Activated gamma-delta T cell treated with Interleukin-2 at 50 U/mL for 16 hours (primary cell): ENCODE results near the gene ISM1.

Experiments
- DNase-seq: peaks from one replicate; pipeline ENCODE4 v3.0.0-alpha.2; 2020

ISM1 gene

DNA sequence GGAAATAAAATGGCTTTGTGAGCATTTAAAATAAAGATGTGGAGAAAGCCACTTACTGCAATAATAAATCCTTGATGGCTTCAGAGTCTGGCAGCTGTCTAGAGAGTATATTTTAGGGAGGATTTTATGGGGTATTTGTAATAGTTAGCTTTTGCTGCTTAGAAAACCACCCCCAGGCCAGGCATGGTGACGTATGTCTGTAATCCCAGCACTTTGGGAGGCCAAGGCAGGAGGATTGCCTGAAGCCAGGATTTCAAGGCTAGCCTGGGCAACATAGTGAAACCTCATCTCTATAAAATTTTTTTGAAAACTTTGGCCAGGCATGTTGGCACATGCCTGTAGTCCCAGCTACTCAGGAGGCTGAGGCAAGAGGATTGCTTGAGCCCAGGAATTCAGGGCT is 63.8 kb downstream of the ISM1 start:
- DNase-seq = no peak

DNA sequence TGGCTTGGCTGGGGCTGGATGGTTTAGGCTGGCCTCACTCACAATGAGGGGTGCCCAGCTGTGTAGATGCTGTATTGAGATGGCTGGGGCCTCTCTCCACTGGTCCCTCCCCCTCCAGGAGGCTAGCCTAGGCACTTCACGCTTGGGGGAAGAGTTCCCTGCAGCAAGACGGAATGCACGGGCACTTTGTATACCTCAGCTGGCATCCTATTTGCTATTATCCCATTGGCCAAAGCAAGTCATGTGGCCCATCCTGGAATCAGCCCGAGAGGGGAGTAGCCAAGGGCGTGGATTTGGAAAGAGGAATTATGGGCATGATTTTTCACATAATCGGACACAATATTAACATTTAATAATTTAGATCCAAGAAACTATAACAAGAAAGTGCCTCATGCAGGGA is 64.3 kb downstream of the ISM1 start:
- DNase-seq = no peak

DNA sequence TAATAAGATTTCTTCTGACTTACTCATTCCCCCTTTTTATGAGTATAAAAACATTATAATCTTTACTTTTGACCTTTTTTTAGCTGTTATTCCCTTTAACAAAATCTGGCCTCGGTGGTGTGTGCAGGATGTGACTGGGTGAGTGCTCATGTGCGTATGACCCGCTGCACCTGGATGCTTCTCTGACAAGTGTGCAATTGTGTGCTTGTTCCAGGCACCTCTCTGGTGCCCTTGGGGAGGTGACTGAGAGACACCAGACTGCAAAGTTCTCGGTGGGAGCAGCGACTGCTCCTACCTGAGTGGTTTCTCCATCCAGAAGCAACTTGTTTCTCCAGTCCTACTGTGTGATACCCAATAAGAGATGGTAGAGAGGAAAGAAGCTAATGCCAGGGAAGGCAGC is 65.0 kb downstream of the ISM1 start:
- no peak for DNase-seq

DNA sequence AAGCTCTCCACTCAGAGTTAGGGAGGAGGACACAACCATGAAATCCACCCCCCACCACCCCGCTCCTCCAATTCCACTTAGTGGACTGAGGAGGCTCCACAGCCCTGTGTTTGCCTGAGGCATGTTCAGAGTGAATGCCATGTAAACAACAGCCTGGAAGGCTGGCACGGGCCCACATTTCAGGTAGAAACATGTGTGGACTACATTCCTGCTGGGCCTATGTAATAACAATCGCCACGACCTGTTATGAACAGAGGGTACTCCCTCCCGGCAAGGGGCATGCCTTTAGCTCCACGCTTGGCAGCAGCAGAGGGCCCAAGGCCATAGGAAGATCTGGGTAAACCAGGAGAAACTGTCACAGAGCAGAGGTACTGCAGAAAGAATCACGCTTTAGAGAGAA is 65.5 kb downstream of the ISM1 start:
- no peak for DNase-seq

DNA sequence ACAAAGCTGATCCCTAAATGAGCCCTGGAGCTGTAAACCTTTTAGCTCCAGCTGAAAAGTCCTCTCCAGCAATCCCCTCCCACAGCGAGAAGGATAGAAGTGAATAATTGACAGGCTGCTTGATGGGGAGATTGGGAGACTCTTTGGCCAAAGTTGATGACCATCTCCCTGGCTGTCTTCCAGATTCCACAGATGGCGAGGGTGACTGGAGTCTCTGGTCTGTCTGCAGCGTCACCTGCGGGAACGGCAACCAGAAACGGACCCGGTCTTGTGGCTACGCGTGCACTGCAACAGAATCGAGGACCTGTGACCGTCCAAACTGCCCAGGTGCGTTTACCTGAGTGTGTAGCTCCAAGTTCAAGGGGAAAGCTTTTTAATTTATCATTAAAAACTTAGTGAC is 67.3 kb downstream of the ISM1 start:
- DNase-seq = no peak

DNA sequence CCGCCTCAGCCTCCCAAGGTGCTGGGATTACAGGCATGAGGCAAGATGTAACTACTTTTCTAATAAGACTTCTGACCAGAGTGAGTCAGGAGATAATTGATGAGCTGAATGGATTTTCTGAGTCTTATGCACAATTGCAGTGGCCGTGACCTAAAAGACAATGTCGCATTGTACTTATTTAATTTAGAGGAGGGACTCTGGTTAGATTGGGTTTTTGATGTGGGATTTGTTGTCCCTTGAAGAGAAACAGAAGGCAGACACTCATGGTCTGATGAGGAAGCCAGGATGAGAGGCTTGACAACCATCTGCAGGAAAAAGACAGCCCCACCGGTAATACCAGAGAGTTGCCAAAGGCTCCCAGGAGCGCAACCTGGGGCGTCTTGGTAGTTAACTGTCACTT is 68.0 kb downstream of the ISM1 start:
- no peak for DNase-seq

DNA sequence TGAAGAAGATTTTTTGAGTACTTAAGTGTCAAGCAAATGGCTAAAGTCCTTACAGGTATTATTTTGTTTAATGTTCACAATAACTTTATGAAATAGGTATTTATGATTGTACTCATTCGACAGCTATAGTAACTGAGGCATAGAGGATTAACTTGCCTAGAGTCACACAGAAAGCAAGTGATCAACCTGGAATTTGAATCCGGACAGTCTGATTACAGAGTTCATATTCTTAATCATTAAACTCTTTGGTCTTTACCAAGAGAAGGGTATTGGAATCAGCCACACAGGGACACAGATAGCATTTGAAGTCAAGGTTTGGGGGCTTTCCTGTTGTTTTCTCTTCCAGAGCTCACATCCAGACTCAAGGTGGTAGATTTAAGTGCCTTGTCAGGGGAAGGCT is 69.7 kb downstream of the ISM1 start:
- no peak for DNase-seq

DNA sequence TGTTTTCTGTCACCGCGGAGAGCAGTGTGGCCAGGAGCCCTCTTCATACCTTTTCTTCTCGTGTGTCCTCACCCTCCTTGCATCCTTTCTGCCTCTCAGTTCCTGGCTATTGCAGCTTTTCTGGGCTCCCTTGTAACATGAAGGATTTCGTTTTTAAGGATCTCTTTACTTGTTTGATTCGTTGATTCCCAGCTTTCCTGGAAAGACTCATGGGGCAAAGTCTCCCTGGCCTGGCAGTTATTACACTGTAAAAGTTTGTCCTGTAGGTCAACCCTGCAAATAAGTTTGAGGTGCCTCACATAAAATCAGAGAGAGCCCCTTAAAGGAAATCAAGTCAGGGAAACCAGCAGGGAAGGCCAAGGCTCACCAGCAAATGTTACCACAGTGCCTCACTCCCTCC is 70.1 kb downstream of the ISM1 start:
- DNase-seq = no peak

DNA sequence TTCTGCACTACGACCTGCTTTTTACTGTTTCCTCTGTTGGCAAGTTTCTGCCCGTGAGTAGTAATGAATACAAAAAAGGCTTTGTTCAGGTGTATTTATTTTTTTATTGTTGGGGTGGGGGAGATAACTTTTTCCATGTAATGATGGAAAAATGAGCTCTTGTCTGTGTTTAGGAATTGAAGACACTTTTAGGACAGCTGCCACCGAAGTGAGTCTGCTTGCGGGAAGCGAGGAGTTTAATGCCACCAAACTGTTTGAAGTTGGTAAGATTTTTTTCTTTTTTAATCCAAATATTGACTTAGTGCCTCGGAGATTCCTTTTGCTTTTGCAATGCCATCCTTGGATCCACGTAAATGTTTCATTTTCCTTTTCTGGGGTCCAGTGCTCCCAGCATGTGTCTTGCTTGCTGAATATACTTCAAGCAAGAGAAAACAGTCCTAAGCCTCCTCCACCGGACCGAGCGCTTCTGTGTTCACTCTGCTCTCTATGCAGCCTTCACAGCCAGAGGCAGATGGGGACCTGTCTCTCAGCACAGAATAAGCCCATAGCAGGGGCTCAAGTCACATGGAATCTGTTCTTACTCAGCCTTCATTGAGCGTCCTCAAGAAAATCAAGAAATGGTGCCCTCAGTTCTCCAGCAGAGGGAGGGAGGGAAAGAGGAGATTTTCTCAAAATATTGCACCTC is 71.3 kb downstream of the ISM1 start:
- DNase-seq = no peak

DNA sequence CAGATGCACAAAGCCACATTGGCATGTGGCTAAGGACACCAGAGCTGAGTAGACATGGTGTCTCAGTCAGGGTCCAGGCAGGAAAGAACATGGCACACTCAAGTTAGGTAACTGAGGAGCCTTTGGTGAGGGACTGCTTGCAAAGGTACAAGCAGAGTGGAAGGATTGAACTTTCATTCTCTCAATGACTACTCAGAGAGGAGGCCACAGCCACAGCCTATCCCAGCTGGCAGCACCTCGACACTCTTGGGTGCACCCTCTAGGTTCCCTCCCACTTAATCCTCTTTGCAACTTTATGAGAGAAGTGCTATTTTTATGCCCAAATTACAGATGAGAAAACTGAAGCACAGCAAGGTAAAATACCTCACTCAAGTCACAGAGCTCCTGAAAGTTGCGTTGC is 73.4 kb downstream of the ISM1 start:
- DNase-seq = no peak

DNA sequence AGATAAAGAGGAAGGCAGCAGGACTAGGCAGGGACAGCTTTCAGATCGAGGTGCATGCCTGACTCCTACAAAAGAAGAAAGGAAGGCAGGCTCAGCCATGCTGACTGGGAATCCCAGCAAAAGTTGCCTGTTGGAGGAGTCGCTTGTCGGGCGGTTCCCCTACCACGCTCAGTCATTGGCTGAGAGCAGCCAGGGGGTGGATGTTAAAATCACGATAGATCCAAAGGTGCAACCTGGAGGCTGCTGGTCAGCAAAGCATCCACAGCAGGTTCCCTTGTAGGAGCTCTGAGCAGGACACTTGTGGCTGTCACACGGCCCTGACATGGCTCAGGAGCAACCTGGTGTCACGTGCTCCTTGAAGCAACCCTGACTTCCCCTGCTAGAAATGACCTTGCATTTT is 74.6 kb downstream of the ISM1 start:
- no peak for DNase-seq

DNA sequence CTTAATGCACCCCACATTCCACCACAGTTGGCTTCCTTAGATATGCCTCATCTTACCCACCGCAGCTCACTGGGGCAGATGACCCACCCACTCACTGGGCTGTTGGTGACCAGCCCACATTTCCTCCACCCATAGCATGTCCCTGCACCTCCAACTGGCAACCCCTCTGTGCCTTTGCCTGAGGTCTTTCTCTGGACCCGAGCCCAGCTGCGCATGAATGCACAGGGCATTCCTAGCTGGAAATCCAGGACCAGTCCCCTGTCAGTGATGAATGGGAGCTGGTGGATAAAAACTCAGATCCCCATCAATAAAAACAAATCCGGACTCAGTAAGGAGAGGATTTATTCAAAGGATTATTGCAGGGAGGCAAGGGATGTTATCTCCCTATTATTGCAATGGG is 75.0 kb downstream of the ISM1 start:
- no peak for DNase-seq

DNA sequence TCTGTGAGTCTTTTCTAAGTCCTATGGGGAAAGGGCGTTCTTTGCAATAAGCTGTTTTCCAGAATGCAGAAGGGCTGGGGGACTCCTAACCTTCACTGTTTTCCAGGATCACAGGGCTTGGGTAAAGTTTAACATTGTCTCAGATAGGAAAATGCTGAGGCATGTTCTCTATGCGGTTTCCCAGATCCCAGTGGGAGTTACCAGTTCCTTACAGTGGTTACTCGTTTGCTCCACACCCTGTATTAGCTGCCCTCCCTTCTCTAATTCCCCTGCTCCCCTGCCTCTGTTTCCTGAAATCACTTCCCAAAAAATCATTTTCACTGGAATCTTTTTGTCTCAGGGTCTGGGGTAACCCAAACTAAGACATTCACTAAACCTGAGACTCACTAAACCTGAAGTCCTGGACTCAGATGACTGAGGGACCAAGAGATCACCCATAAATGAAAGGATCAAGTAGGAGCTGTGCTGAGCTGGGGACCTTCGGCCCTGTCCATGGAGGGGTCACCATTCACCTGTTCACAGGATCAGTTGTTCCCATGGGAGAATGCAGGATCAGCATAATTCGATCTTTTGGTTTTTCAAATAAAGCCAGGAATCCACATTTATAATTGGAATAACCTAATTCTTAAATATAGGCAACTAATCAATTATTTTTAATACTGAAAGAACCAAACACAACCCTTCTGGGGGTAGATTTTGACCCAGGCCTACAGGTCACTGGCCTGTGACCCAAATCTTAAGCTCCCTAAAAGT is 76.2 kb downstream of the ISM1 start:
- DNase-seq = no peak

DNA sequence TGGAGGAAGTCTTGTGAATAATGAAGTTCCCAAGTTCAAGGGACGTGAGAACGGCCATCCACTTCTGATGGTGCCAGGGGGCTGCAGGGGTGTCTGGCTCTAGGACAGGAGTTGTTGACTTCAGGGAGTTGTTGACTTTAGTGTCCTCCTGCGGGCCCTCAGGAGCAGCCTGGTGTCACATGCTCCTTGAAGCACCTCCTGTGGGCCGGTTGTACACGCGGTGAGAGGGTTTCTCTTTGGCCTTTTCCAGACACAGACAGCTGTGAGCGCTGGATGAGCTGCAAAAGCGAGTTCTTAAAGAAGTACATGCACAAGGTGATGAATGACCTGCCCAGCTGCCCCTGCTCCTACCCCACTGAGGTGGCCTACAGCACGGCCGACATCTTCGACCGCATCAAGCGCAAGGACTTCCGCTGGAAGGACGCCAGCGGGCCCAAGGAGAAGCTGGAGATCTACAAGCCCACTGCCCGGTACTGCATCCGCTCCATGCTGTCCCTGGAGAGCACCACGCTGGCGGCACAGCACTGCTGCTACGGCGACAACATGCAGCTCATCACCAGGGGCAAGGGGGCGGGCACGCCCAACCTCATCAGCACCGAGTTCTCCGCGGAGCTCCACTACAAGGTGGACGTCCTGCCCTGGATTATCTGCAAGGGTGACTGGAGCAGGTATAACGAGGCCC is 77.8 kb downstream of the ISM1 start:
- no peak for DNase-seq

DNA sequence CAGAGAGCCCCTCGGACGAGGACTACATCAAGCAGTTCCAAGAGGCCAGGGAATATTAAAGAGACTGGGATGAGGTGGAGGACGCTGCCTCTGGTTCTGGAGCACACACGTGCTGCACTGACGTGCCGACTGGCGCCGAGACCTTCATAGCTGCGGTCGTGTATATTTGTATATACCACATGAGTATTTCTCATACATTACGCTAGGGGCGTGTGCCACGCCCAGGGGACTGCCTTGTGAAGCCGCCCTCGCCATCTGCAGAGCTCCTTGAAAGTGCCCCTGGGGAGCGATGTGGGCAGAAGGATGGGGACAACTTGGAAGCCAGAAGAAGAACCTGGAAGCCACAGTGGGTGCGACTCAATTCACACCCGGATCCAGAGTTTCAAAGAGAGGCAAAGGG is 78.3 kb downstream of the ISM1 start:
- DNase-seq = no peak

DNA sequence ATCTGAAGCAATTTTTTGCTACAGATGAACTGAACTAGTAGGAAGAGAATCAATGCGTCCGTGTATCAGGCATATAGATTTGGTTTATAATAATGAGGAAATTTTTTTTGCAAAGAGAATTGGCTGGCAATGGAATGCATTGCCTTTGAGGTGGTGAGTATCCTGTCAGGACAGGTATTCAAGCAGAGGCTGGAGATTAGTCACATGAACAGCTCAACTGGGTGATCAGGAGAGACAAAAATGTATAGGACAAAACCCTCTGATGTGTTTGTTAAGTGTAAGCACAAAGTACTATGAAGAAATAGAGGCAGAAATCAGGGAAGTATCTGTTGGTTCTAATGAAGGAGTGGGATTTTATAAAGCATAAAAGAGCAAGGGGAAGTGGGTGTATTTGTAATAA is 80.5 kb downstream of the ISM1 start:
- no peak for DNase-seq

DNA sequence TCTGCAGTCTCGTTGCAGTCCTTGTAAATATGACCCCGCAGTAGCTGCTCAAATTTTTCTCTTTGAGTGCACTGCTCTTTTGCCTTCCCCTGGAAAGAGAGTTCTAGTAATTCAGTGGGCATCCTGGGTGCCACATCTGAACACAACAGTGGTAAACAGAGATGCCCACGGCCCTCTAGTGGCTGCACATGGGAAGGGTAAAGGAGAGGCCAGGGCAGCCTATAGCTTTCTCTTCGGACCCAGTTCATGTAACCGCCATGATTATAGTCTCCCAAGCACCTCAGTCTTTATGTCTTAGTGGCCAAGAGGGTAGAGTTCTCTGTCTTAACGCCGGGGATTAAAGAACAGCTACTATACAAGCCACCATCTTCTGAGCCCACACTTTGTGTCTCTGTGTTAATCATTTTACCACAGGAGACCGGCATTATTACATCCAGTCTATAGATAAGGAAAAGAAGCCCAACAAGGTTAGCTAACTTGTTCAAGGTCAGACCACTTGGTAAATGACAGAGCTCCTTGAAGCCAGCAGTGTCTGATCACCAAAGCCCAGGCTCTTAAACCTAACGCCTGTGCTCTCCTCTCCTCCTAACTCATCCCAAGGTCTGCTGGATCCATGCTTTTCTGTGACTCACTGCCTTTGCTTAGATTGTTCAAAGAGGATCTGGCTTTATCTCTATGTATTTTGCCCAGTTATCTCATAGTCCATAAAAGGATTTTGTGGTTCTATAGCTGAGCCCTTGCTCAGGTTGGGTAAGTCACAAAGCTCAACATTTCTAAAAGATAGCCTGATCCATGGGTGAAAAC is 81.8 kb downstream of the ISM1 start:
- no peak for DNase-seq

DNA sequence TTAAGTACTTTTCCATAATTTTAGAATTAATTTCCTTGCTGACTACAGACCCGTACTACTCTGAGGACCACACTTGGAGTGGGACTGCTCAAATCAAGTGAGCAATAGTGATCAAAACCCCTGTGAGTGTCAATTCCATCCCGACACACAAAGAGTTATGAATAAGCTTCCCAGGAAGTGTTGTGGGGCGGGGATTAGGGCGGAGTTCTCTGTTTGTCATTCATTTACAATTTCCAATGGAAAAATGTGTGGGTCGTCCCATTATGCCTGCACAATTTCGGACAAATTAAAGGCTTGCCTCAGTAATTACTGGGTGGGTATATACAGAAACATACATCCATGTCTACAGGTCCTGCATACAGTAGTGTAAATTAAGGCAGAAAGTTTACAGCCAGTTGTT is 84.2 kb downstream of the ISM1 start:
- no peak for DNase-seq

DNA sequence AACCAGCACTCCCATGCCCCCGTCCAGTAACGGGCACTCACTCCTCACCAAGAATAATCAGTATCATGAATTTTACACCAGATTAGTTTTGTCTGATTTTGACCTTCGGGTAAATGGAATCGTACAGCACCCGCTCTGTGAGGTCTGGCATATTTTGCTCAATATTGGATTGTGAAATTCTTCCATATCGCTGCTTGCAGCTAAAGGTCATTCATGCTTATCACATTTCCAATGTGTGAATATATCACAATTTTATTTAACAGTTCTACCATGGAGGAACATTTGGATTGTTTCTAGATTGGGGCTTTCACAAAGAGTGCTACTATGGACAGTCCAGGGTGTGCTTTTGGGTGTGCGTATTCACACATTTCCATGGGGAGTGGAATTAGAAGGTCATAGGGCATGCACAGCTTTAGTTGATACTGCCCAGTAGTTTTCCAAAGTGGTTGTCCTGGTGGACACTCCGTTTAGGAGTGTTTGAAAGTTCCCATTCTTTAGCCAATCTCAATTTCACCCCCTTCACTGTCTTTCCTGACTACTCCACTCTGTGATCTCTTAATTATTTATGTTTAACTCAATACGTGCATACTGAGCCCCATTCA is 86.6 kb downstream of the ISM1 start:
- DNase-seq = no peak

DNA sequence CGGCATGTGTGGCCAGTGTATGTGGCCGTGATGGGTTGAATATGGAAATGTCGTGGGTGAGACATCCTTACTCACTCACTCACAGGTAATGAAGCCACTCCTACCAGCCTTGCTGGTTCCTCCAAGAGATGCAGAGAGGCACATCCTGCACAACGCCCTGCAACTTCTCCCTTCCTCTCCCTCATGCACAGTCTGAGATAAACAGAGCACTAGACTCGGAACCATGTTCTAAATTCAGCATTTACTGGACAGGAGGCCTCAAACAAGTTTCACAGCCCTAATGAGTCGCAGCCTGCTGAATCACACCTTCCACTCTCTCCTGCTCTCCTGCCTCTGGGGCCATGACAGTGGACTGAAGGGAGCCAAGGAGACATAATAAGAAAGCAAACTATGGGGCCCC is 91.2 kb downstream of the ISM1 start:
- DNase-seq = no peak

DNA sequence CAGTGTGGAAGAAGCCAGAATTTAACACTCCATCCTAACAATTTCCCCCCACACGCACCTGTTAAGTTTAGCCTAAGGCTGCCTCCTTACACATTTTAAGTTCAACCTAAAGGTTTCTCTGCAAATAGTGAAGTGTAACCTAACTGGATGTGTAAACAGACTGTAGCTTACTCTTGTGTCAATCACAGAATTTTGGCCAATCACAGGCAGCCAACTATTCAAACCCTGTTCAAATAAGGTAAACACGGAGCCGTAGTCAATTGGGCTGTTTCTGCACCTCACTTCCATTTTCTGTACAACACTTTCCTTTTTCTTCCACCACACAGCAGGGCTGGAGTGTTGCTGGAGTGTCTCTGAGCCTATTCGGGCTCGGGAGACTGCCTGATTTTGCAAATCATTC is 92.1 kb downstream of the ISM1 start:
- no peak for DNase-seq

DNA sequence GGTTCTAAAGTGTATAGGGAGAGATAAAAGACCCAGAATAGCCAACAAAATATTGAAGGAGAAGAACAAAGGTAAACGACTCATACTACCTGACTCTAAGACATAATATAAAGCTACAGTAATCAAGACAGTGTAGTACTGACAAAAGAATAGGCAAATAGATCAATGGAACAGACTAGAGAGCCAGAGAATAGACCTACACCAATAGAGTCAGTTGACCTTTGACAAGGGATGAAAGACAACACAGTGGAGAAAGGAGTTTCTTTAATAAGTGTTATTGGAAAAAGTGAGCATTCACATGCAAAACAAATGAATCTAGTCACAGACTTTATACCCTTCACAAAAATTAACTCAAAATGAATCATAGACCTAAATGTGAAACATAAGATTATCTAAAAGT is 96.4 kb downstream of the ISM1 start:
- no peak for DNase-seq

DNA sequence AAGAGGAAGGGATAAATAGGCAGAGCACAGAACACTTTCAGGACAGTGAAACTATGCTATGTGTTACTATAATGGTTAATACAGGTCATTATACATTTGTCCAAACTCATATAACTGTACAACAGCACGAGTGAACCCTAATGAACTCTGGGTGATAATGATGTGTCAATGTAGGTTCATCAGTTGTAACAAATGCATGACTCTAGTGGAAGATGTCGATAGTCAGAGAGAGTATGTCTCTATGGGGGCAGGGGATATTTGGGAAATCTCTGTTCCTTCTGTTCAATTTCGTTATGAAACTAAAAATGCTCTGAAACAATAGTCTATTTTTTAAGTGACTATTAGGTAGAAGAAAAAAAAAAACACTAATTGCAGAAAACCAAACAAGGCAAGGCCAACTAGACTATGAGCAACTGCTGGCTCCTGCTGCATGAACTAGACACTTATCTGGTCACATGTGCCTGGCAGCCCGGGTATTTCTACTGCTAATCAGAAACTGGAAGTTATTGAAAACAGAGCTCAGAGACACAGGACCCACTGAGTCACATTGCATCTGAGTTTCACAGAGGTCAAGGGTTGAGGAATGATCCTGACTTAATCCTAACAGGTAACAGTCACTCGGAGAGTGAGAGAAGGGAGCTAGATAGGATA is 97.9 kb downstream of the ISM1 start:
- no peak for DNase-seq
